ENCODE data around the gene SLC30A1. TPM values are rescaled to one million over a fixed set of nuclear protein-coding genes. Genes with fewer than 3 reads are reported as not detected.
A peak's percentile ranks its signal among the peaks of the same experiment; 100 is the strongest.

SLC30A1 gene
- total RNA-seq, 1 donor from 2014 or later = 7.1 TPM

- no peaks in the 10 kb centered on the region for H3K9me3 Mint-ChIP-seq
- Histone ChIP-seq H3K4me1 (peaks cover 7% of the 10 kb centered on the region), H3K79me2 (ENCODE audit: low read depth) (no peaks in the 10 kb centered on the region), H3K4me3 (no peak overlapping the region), H3K27me3 (no peaks in the 10 kb centered on the region), H3K27ac (no peak overlapping the region), H3F3A (ENCODE audit: low read depth) (peaks cover 5% of the 10 kb centered on the region), H3K36me3 (no peaks in the 10 kb centered on the region), H2AFZ (replicated peaks) (no peak overlapping the region), H3K9me3 (ENCODE audit: low read depth) (no peaks in the 10 kb centered on the region), H4K20me1 (ENCODE audit: low read depth) (no peaks in the 10 kb centered on the region), H3K9ac (no peak overlapping the region), H3K4me2 (no peak overlapping the region)
- H3K27ac Mint-ChIP-seq = peak overlapping the region; percentile 69
- no peak overlapping the region for H3K4me3 Mint-ChIP-seq
- no peaks in the 10 kb centered on the region for H3K36me3 Mint-ChIP-seq
- no peak for DNase-seq (ENCODE audit: low spot score)
- H3K4me1 Mint-ChIP-seq = peaks cover 30% of the 10 kb centered on the region
- TF ChIP-seq CTCF (IDR thresholded peaks at IDR 0.05) (no peak), EZH2phosphoT487 (IDR thresholded peaks at IDR 0.05) (no peak), EZH2 (IDR thresholded peaks at IDR 0.05) (no peak)
- H3K27me3 Mint-ChIP-seq (ENCODE audit: insufficient read depth, low read depth) = peaks cover 3% of the 10 kb centered on the region
Observed at GRCh38 chr1:211611818-211612217, 32.9 kb upstream of the SLC30A1 start.

- Mint-ChIP-seq H3K9me3 (no peaks in the 10 kb centered on the region), H3K27me3 (ENCODE audit: insufficient read depth, low read depth) (peaks cover 3% of the 10 kb centered on the region), H3K36me3 (no peaks in the 10 kb centered on the region), H3K27ac (no peak overlapping the region), H3K4me3 (no peak overlapping the region), H3K4me1 (peaks cover 30% of the 10 kb centered on the region)
- no peak overlapping the region for H3K4me3 ChIP-seq
- no peak overlapping the region for H3K4me2 ChIP-seq
- no peaks in the 10 kb centered on the region for H4K20me1 ChIP-seq (ENCODE audit: low read depth)
- no peaks in the 10 kb centered on the region for H3K79me2 ChIP-seq (ENCODE audit: low read depth)
- no peaks in the 10 kb centered on the region for H3F3A ChIP-seq (ENCODE audit: low read depth)
- H3K27me3 ChIP-seq = no peaks in the 10 kb centered on the region
- H3K36me3 ChIP-seq = no peaks in the 10 kb centered on the region
- no peak overlapping the region for H3K9ac ChIP-seq
- no peak overlapping the region for H2AFZ ChIP-seq (replicated peaks)
- TF ChIP-seq CTCF (IDR thresholded peaks at IDR 0.05) = no peak
- TF ChIP-seq EZH2 (IDR thresholded peaks at IDR 0.05) = no peak
- TF ChIP-seq EZH2phosphoT487 (IDR thresholded peaks at IDR 0.05) = no peak
- no peaks in the 10 kb centered on the region for H3K9me3 ChIP-seq (ENCODE audit: low read depth)
- no peak for DNase-seq (ENCODE audit: low spot score)
- no peak overlapping the region for H3K27ac ChIP-seq
- H3K4me1 ChIP-seq = peaks cover 3% of the 10 kb centered on the region
Observed at GRCh38 chr1:211610779-211611556, 32.0 kb upstream of the SLC30A1 start.

GRCh38 chr1:211609120-211610024 is 30.4 kb upstream of the SLC30A1 start:
- no peak for DNase-seq (ENCODE audit: low spot score)
- Histone ChIP-seq H3K4me1 (peaks cover 3% of the 10 kb centered on the region), H3K36me3 (no peaks in the 10 kb centered on the region), H3K27me3 (no peaks in the 10 kb centered on the region), H3K4me2 (no peak overlapping the region), H4K20me1 (ENCODE audit: low read depth) (no peaks in the 10 kb centered on the region), H3K79me2 (ENCODE audit: low read depth) (no peaks in the 10 kb centered on the region), H3F3A (ENCODE audit: low read depth) (no peaks in the 10 kb centered on the region), H3K9me3 (ENCODE audit: low read depth) (no peaks in the 10 kb centered on the region), H3K27ac (no peak overlapping the region), H3K9ac (no peak overlapping the region), H2AFZ (replicated peaks) (no peak overlapping the region), H3K4me3 (no peak overlapping the region)
- TF ChIP-seq EZH2 (IDR thresholded peaks at IDR 0.05) (no peak), EZH2phosphoT487 (IDR thresholded peaks at IDR 0.05) (no peak), CTCF (IDR thresholded peaks at IDR 0.05) (no peak)
- Mint-ChIP-seq H3K36me3 (no peaks in the 10 kb centered on the region), H3K27ac (peak overlapping the region; percentile 64), H3K9me3 (no peaks in the 10 kb centered on the region), H3K27me3 (ENCODE audit: insufficient read depth, low read depth) (peaks cover 3% of the 10 kb centered on the region), H3K4me3 (no peak overlapping the region), H3K4me1 (peaks cover 30% of the 10 kb centered on the region)
